HepG2 (cell line): ENCODE results near the gene MRPL27. TPM values are rescaled to one million over a fixed set of nuclear protein-coding genes. Genes with fewer than 3 reads are reported as not detected.

Source experiments
- ATAC-seq: fragments of 200-7000 bp; cut with Tn5 transposase; 3 replicates; pipeline ENCODE4 v1.9.1; 2020; ENCODE audit warnings: mild to moderate bottlenecking, moderate library complexity
- BruUV-seq: library from RNA; stranded (reverse); fragments of 400-500 nt; replicated peaks from 2 replicates; lab custom pipeline; 2021; lab: Mats Ljungman, UMichigan
- CTCF ChIA-PET: fragments of 300-600 bp; formaldehyde crosslinking; extraction: SDS; loops from one replicate; lab custom pipeline; 2021; ENCODE audit warnings: low total read pairs, inconsistent platforms, low intra/inter-chr PET ratio; lab: Yijun Ruan, JAX
- POLR2A ChIA-PET: fragments of 350-600 bp; sonication (Branson Sonifier 250); formaldehyde crosslinking; loops from one replicate; lab custom pipeline; 2020; ENCODE audit warnings: antibody characterized with exemption, inconsistent platforms; lab: Yijun Ruan, JAX
- DNase-seq: peaks from one replicate; pipeline ENCODE4 v3.0.0-alpha.2; 2015; ENCODE audit warnings: low spot score
- FAIRE-seq: peaks from 3 replicates; lab custom pipeline; 2011; peaks lifted over from hg19 to GRCh38; lab: Jason Lieb, UNC
- H2AFZ ChIP-seq: one replicate; pipeline ENCODE4 v1.6.1; 2011; ENCODE audit warnings: low read length, inconsistent platforms
- H3K27ac ChIP-seq: fragments of 300-600 bp; 3 replicates; pipeline ENCODE4 v1.8.0; 2011; ENCODE audit warnings: mixed run types, mild to moderate bottlenecking, mixed read lengths, low read length, inconsistent platforms; ENCODE audit not compliant: insufficient read depth; ENCODE audit errors: extremely low read length
- H3K27me3 ChIP-seq, 2 experiments: fragments of 200-600 bp in 1 of 2; 2 replicates in 1 of 2; 3 replicates in 1 of 2; pipeline versions ENCODE4 v1.6.0 to v1.8.0; 2011; ENCODE audit warnings: low read length in 2 of 2, mild to moderate bottlenecking in 2 of 2, moderate library complexity in 2 of 2, inconsistent platforms in 1 of 2; ENCODE audit not compliant: insufficient read depth in 2 of 2, control insufficient read depth in 1 of 2
- H3K36me3 ChIP-seq, 2 experiments: fragments of 200-600 bp in 1 of 2; replicated peaks in 1 of 2; 2 replicates in 1 of 2; 3 replicates in 1 of 2; pipeline versions ENCODE4 v1.5.1 to v1.8.0; 2011; ENCODE audit warnings: low read length in 2 of 2, inconsistent platforms in 1 of 2; ENCODE audit not compliant: insufficient read depth in 2 of 2, control insufficient read depth in 1 of 2
- H3K4me1 ChIP-seq: 2 replicates; pipeline ENCODE4 v1.5.1; 2012; ENCODE audit warnings: low read length, inconsistent platforms; ENCODE audit not compliant: insufficient read depth
- H3K4me2 ChIP-seq: 2 replicates; pipeline ENCODE4 v1.6.0; 2011; ENCODE audit warnings: low read depth, low read length, inconsistent platforms
- H3K4me3 ChIP-seq, 3 experiments: fragments of 200-600 bp in 1 of 3; sonication (generic), shearing (Covaris generic) in 1 of 3; replicated peaks in 1 of 3; 2 replicates each; pipeline ENCODE4 v1.5.1; 2011 to 2016; ENCODE audit warnings: low read length in 3 of 3, inconsistent platforms in 2 of 3, low read depth in 2 of 3, mild to moderate bottlenecking in 2 of 3, control low read depth in 1 of 3, mixed read lengths in 1 of 3; ENCODE audit not compliant: insufficient read depth in 1 of 3
- H3K79me2 ChIP-seq: one replicate; pipeline ENCODE4 v1.6.1; 2011; ENCODE audit warnings: low read length, inconsistent platforms; ENCODE audit not compliant: insufficient read depth
- H3K9ac ChIP-seq: 2 replicates; pipeline ENCODE4 v1.6.0; 2011; ENCODE audit warnings: mild to moderate bottlenecking, low read depth, low read length, inconsistent platforms; ENCODE audit not compliant: insufficient read depth
- H3K9me3 ChIP-seq: 2 replicates; pipeline ENCODE4 v1.5.1; 2012; ENCODE audit warnings: mild to moderate bottlenecking, low read length
- H4K20me1 ChIP-seq: 2 replicates; pipeline ENCODE4 v1.6.0; 2011; ENCODE audit warnings: inconsistent platforms, mild to moderate bottlenecking, low read length, moderate library complexity; ENCODE audit not compliant: insufficient read depth
- AGO1 ChIP-seq: fragments of 200-400 bp; formaldehyde crosslinking; IDR thresholded peaks from 2 replicates; pipeline ENCODE4 v1.6.1; 2017; ENCODE audit warnings: mild to moderate bottlenecking, low read depth, low read length, moderate library complexity; ENCODE audit not compliant: poor library complexity, severe bottlenecking
- ELF3 ChIP-seq: IDR thresholded peaks from 2 replicates; pipeline ENCODE4 v1.6.1; 2016; ENCODE audit warnings: missing genetic modification reagents, missing compliant biosample characterization
- HOXA9 ChIP-seq: sonication (generic); formaldehyde crosslinking; IDR thresholded peaks from 2 replicates; pipeline ENCODE4 v1.8.1; 2022; ENCODE audit warnings: missing genetic modification reagents, mild to moderate bottlenecking, moderate library complexity, borderline replicate concordance
- MYPOP ChIP-seq: sonication (generic); formaldehyde crosslinking; IDR thresholded peaks from 2 replicates; pipeline ENCODE4 v1.8.1; 2023; ENCODE audit warnings: mild to moderate bottlenecking, moderate library complexity, missing genetic modification reagents
- POLR2A ChIP-seq, 2 experiments: IDR thresholded peaks; 2 replicates each; pipeline ENCODE4 v1.6.1; 2011; ENCODE audit warnings: low read depth in 2 of 2, low read length in 2 of 2, mild to moderate bottlenecking in 1 of 2, moderate library complexity in 1 of 2; ENCODE audit not compliant: insufficient read depth in 1 of 2
- ZNF20 ChIP-seq: sonication (generic); formaldehyde crosslinking; IDR thresholded peaks from 2 replicates; pipeline ENCODE4 v1.4.0; 2020; ENCODE audit warnings: mild to moderate bottlenecking, moderate library complexity, missing genetic modification reagents
- ZNF629 ChIP-seq: sonication (generic); formaldehyde crosslinking; conservative IDR thresholded peaks from 2 replicates; pipeline ENCODE4 v1.5.0; 2020; ENCODE audit warnings: missing genetic modification reagents
- ZNF740 ChIP-seq: sonication (generic); formaldehyde crosslinking; IDR thresholded peaks from 2 replicates; pipeline ENCODE4 v1.4.0; 2020; ENCODE audit warnings: missing genetic modification reagents
- WGBS: methylation state at CpG from one replicate; pipeline ENCODE4 v1.1.6; 2017; ENCODE audit warnings: low lambda C conversion rate; 5-methylcytosine and 5-hydroxymethylcytosine counted together
- in situ Hi-C: cut with HindIII; loops from 2 replicates; pipeline ENCODE4 v1.10.0; 2017; ENCODE audit warnings: low pct_unique_long_range_greater_than_20kb; ENCODE audit not compliant: extremely low pct_ligation_motif_present
- intact Hi-C: fragments of 100-400 bp; cut with micrococcal nuclease; formaldehyde crosslinking; loops from one replicate; pipeline ENCODE4 v1.10.0; 2022; ENCODE audit not compliant: unreplicated experiment
- polyA plus RNA-seq, 8 experiments: library from polyadenylated mRNA; depleted of rRNA in 3 of 8; stranded (reverse) in 7 of 8; unstranded in 1 of 8; fragments of >200 nt; fragmentation: Illumina TruSeq in 4 of 8; extraction: Trizol in 4 of 8; gene quantifications; 2 replicates each; pipeline versions ENCODE4 v1.2.1 to v1.2.3, GENCODE V29; 2011 to 2016; ENCODE audit warnings: low read depth in 4 of 8, missing spikeins in 1 of 8, mixed read lengths in 1 of 8; ENCODE audit not compliant: insufficient read depth in 1 of 8
- total RNA-seq, 5 experiments: library from RNA; depleted of rRNA; stranded (reverse); fragments of >200 nt; fragmentation: Illumina TruSeq; extraction: Trizol; gene quantifications; 2 replicates each; pipeline ENCODE4 v1.2.3, GENCODE V29; 2016; ENCODE audit warnings: low read depth in 1 of 5

Gene MRPL27
- total and polyA plus RNA-seq, 2 of the 13 experiments (the other 11 are each of a cell fraction or from before 2014, with no cell fraction given) = 137 to 217 TPM

- in situ Hi-C loops (no loop called here), intact Hi-C loops (no loop called here)
- BruUV-seq = no TSS peak
- Histone ChIP-seq H3K4me3 (no peak overlapping the region), H3K9ac (no peak overlapping the region), H3K36me3 (peaks cover 35 to 56% of the 10 kb centered on the region in 2 experiments), H2AFZ (no peak overlapping the region), H4K20me1 (no peaks in the 10 kb centered on the region), H3K4me1 (peaks cover 15% of the 10 kb centered on the region), H3K9me3 (no peaks in the 10 kb centered on the region), H3K4me2 (no peak overlapping the region), H3K27ac (no peak overlapping the region), H3K27me3 (no peaks in the 10 kb centered on the region), H3K79me2 (no peaks in the 10 kb centered on the region)
- peak; percentile 8 for TF ChIP-seq AGO1
- TF ChIP-seq MYPOP = no peak
- peak in 1 of 2 experiments; percentile 23; a peak in 1 of 4 replicates for TF ChIP-seq POLR2A (IDR thresholded peaks at IDR 0.05; ENCODE audit: insufficient read depth in 1 of 2, low read depth in 2 of 2, low read length in 2 of 2)
- TF ChIP-seq ZNF740 = no peak
- DNase-seq (no peak), FAIRE-seq (no peak), ATAC-seq (no peak)
- ChIA-PET CTCF (no interaction called here), POLR2A (no interaction called here)
- WGBS = 95% methylated on average over 14 of the region's 20 CpGs
Observed at GRCh38 chr17:50355701-50356341, 17.2 kb downstream of the MRPL27 start.

- TF ChIP-seq ELF3 (CRISPR knock-in tag) (no peak), ZNF20 (CRISPR knock-in tag) (no peak), HOXA9 (CRISPR knock-in tag) (no peak), ZNF629 (CRISPR knock-in tag) (no peak)
- FAIRE-seq = no peak
- Histone ChIP-seq H3K4me2 (no peak overlapping the region), H2AFZ (no peak overlapping the region), H3K4me1 (peaks cover 15% of the 10 kb centered on the region), H3K9me3 (no peaks in the 10 kb centered on the region), H3K79me2 (no peaks in the 10 kb centered on the region), H4K20me1 (no peaks in the 10 kb centered on the region), H3K9ac (no peak overlapping the region), H3K36me3 (peaks cover 35 to 56% of the 10 kb centered on the region in 2 experiments), H3K27ac (no peak overlapping the region), H3K27me3 (no peaks in the 10 kb centered on the region), H3K4me3 (no peak overlapping the region)
- DNase-seq = no peak
- 90% methylated on average over 4 of the region's 4 CpGs for WGBS
- no TSS peak for BruUV-seq
- in situ Hi-C loops = no loop called here
- intact Hi-C loops = no loop called here
- CTCF ChIA-PET = no interaction called here
- POLR2A ChIA-PET = no interaction called here
- ATAC-seq = no peak
Observed at GRCh38 chr17:50355336-50355700, 17.7 kb downstream of the MRPL27 start.
